Skeletal muscle cell (primary cell): ENCODE data around the gene BCLAF3.

Source experiments
- DNase-seq: peaks from one replicate; pipeline ENCODE4 v3.0.0-alpha.2; 2010; ENCODE audit warnings: low read depth
- H3K4me3 ChIP-seq: 2 replicates; pipeline ENCODE4 v1.5.1; 2011; ENCODE audit warnings: low read depth, mild to moderate bottlenecking, control low read depth, low read length, moderate library complexity

Gene BCLAF3

DNA sequence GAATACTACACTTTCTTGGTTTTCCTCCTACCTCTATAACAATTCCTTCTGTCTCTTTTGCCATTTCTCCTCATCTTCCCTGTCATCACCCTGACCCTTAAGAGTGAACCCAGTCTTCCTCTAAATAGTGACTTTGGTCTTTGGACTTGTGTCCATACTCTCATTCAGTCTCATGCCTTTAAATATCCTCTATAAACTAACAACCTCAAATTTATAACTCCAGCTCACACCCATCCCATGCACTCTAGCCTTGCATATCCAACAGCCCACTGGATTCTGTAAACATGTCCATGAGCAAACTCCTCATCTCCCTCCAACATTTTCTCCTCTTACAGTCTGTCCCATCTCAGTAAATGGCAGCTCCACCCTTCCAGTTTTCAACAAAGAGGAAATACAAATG lies 15.0 kb downstream of the BCLAF3 start:
- DNase-seq: no peak
- no peak overlapping the region for H3K4me3 ChIP-seq

DNA sequence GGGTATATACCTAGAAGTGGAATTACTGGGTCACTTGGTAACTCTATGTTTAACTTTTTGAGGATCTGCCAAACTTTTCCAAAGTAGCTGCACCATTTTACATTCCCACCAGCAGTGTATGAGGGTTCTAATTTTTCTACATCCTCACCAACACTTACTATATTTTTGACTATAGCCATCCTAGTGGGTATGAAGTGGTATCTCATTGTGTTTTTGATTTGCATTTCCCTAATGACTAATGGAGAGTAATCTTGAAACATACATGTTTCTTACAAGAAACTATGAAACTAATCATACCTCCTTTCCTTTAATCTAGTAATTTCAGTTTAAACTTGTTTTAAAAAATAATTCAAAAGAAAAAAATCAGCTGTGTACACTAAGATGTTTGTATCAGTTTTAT lies 17.9 kb downstream of the BCLAF3 start:
- no peak for DNase-seq
- H3K4me3 ChIP-seq: no peak overlapping the region

DNA sequence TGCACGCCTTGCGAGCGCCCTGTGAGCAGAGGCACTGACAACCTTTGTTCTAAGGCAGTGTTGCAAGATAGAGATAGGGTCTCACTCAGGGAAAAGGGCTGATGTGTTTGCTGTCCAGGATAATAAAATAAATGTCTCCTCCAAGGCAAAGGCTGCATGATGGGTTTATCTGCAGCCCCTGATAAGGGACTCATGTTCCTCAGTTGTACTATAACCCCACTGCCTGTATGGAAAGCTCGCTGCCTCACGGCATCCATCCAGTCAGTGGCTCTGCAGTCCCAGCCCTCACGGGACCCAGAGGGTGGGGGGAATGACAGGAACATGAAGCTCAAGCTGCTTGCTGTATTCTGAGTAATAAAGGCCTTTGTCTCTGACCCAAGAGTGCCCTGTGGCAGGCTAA lies 22.6 kb downstream of the BCLAF3 start:
- H3K4me3 ChIP-seq: no peak overlapping the region
- no peak for DNase-seq

DNA sequence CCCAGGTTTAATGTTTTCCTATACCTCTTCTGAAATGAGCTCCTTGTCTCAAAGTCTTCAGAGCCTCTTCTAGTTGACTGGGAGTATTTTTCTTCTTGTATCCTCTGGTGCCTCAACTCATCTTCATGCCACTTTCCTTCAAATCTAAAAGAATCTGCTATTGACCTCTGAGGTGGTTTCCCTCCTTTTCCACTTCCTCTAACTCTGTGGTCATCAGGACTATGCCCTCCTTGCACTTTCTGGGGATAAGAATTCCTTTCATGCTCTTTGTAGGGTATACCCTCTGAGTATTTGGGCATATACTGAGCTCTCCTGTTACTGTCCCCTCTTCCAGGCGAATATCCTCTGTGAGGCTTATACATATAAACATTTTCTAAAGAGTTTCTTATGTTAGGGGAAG lies 24.8 kb downstream of the BCLAF3 start:
- no peak overlapping the region for H3K4me3 ChIP-seq
- DNase-seq: no peak

DNA sequence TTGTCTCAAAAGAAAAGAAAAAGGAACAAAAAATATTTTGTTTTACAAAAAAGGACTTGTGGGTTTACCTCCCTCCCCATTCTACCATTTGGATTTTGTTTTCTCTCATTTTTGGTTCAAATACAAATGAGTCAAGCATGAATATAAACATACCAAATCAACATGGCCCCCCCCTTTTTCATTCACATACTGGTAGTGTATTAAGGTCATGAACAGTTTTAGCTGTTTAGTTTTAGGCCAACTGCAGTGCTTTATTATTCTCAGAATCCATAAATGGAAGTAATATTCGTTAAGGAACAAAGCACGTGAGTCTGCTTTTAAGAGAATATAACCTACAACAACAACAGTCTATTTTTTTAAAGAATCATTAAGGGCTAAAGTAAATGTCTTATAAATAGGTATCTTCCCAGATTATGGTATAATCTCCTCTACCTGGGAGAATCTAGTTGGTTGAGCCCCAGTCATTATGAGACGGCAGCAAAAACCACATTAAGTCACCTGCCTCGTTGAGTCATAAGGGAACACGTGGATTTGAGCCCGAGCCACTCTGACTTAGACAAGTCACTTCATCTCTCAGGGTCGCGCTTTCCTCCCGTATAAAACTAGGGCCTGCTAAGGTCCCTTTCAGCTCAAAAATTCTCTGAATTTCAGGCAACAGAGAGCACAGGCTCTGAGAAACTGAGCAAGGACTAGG lies 26.7 kb downstream of the BCLAF3 start:
- H3K4me3 ChIP-seq: no peak overlapping the region
- no peak for DNase-seq

DNA sequence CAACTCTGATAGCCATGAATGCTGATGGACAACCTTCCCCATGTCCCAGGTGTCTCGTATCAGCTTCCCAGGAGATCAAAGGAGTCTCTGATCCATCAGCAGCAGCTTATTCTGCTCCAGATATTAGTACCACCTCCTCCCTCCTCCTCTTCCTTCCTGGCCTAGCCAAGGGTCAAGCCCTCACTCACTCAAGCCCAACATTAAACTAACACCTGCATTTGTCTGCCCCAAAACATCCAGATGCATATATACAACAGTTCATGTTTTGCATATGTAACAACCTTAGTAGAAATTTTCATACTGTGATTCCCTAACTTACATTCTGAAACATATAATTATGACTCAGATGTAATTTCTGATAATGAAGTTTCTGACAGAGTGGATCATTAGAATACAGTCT lies 29.9 kb downstream of the BCLAF3 start:
- DNase-seq: no peak
- no peak overlapping the region for H3K4me3 ChIP-seq

DNA sequence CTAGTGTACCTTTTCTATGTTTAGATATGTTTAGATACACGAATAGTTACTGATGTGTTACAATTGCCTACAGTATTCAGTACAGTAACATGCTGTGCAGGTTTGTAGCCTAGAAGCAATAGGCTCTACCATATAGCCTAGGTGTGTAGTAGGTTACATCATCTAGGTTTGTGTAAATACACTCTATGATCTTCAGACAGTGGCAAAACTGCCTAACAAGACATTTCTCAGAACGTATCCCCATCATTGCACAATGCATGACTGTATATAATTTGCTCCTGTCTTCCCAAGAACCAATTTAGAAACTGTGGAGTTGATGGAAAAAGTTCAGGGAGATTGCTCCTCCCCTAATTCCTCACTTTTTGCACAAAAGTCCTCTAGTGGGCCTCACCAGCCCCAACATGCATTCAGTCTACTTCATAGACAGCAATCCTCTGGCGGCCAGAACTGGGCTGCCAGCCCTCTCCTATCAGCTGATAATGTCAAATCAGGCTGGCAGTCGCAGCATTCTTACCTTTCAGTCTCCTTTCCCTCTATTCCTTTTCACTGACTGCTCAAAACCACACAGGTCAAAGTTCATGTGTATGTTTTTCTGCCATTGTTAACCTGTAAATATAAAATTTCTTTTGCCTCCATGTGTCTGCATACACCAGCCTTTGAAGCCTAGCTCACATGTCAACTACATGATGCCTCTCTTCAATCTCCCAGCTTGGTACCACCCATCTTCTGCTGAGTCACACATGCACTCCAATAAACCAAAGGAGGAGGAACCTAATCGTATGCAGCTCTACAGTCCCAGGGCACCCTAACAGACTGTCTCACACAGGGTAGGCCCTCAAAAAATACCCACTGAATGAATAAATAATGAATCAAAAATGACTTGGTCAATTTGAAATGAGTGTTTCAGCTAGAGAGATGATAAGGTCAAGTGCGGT lies 32.0 kb downstream of the BCLAF3 start:
- DNase-seq: no peak
- H3K4me3 ChIP-seq: no peak overlapping the region

DNA sequence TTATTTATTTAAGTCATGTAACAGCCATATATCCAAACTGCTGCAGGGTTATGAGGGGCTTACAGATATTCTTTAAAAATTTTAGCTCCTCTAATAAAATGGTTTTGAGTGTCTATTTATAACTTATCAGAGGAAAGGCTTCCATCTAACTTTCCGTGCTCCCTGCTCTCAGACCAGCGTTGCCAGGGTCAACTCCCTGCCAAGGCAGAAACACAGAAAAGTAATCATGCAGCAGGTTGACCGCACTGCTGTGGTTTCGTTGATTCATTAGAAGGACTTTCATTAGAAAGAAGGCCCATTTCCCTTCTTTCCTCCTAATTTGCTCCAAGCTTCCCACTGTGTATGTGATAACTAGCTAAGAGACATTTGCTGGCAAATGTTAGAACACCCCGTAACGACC lies 33.9 kb downstream of the BCLAF3 start:
- H3K4me3 ChIP-seq: no peak overlapping the region
- no peak for DNase-seq

DNA sequence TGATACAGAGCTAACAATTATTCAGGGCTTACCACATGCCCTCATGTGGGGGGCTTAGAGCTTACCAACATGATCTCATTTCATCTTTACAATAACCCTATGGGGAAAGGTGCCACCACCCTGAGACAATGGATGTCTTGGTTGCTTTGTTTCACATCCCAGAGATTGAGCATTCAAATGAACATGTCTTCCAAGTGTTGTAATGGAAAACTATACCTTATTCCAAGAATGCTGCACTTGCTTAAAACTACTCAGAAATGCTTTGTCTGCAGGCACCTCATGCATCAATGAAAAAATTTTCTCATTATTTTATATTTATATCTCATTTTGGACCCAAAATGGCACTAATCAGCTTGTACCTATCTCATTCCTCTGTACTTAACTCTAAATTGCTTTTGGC lies 34.6 kb downstream of the BCLAF3 start:
- DNase-seq: no peak
- no peak overlapping the region for H3K4me3 ChIP-seq

DNA sequence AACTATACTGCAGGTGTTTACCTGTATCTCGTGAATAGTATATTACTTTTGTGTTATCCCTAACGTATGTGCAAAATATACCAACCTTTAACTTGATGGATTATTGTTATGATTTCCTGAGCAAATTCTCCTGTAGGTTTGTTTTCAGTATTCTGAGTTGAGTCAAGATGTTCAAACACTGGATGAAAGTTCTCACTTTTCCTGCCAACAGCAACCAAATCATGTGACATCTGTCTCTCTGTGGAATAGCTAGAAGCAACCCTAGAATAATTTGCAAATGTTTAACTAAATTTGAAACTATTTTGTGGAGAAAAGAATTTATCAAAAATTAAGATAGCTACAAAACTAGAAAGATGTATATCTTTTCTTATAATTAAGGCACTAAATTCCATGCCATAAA lies 35.6 kb downstream of the BCLAF3 start:
- no peak overlapping the region for H3K4me3 ChIP-seq
- DNase-seq: no peak

DNA sequence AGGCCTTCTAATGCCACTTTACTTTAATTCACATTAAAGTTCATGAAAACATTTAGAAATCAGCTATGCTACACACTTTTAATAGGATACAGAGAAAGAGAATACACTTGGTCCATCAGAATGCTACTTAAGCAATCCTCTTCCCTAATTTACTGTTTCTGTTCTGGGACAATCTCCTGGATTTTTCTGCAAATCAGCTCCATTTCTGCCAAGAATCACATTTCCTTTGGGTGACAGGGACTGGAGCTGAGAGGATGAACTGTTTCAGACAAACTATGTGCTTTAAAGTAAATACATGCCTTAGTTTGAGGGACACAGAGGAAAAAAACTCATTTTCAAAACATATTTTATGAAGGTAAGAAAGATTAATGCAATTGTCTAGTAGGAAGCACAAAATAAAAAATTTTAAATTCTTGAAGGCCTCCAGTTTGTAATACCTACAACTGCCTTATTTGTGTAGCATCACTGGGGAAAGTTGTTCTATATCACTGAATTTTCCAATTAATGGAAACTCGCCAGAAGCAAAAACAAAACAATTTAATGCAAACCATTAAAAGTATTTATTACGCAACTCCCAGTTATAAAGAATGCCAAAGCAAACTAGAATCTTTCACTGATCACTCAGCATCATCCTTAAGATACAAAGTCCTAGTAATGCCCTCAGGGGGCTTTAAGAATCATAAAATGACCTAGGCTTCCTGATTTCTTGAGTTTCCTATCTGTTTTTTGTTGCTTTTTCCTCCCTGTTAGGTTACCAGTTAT lies 36.3 kb downstream of the BCLAF3 start:
- peak; percentile 17 for DNase-seq
- no peak overlapping the region for H3K4me3 ChIP-seq

DNA sequence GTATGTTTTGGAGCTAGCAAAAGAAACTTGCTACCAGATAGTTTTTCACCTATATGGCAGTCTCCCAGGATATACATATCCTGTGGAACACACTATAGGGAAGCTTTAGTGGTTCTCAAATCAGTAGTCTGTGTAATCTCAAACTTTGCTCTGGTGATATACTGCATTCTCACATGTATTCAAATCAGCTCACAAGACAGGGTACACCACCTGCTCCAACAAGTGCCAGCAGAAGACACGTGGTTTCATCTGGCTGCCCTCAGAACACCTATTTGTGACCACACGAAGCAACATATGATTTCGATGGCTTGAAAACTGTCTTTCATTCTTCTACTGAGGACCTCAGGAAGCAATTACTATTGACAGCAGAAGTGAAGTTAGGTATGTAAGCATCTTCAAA lies 37.7 kb downstream of the BCLAF3 start:
- DNase-seq: no peak
- H3K4me3 ChIP-seq: no peak overlapping the region

DNA sequence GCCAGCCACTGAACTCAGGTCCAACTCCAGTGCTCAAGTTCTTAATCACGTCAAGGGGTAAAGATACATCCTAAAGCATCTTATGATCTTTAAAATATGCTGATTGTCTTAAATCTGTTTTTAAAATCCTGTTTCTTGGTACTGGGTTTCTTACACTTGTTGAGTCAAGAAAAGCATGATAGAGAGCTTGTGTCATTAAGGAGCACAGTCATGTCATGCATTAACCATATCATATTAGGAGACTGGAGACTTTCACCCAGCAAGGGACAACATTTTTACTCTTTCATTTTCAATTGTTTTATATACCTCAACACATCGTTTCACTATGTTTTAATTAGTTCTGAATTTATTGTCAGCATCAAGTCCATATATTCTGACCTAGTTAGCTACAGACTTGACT lies 41.5 kb downstream of the BCLAF3 start:
- DNase-seq: no peak
- H3K4me3 ChIP-seq: no peak overlapping the region

DNA sequence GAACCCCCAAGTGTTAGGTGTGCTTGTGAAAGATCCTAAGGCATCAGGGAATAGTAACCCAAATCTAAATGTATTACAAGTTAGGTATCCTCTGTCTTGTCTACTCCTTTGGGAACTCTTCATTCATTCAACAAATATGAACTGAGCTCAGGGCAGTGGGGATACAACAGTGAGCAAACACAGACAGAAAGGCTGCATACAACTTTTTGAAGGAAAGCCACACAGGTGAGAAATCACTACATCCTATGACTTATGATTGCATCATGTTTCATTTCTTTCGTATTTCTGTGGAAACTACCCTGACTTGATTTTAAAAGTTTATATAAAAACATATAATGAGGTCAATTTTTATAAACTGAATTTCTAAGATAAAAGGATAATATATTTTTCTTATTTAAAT lies 43.2 kb downstream of the BCLAF3 start:
- no peak for DNase-seq
- H3K4me3 ChIP-seq: no peak overlapping the region
